H1 (cell line): Measurements from ENCODE around the gene GRAMD4. TPM values are rescaled to one million over a fixed set of nuclear protein-coding genes. Genes with fewer than 3 reads are reported as not detected.

ENCODE experiments used
- CTCF ChIA-PET: fragments of 300-600 bp; sonication (Branson Sonifier 250); formaldehyde crosslinking; loops from one replicate; lab custom pipeline; 2021; ENCODE audit not compliant: partially characterized antibody; lab: Charles Lee
- POLR2A ChIA-PET: fragments of 300-600 bp; sonication (Branson Sonifier 250); formaldehyde crosslinking; loops from one replicate; lab custom pipeline; 2021; ENCODE audit warnings: inconsistent platforms; ENCODE audit not compliant: partially characterized antibody; lab: Charles Lee
- DNase-seq, 2 experiments: peaks; one replicate each; pipeline versions ENCODE4 v3.0.0 to v3.0.0-alpha.2; 2010 to 2022; ENCODE audit warnings: low spot score in 2 of 2, low read depth in 1 of 2, mixed read lengths in 1 of 2
- FAIRE-seq: peaks from 2 replicates; lab custom pipeline; 2011; peaks lifted over from hg19 to GRCh38; lab: Jason Lieb, UNC
- H2AFZ ChIP-seq: 2 replicates; pipeline ENCODE4 v1.8.1; 2012; ENCODE audit warnings: low read length, inconsistent platforms
- H2AK5ac ChIP-seq: 2 replicates; pipeline ENCODE4 v1.6.1; 2013; ENCODE audit warnings: low read depth, low read length
- H2BK120ac ChIP-seq: replicated peaks from 2 replicates; pipeline ENCODE3; 2013; ENCODE audit warnings: low read depth, low read length, inconsistent platforms
- H2BK12ac ChIP-seq: 2 replicates; pipeline ENCODE4 v1.6.1; 2013; ENCODE audit warnings: low read depth, low read length
- H2BK15ac ChIP-seq: 2 replicates; pipeline ENCODE4 v1.6.1; 2013; ENCODE audit warnings: low read length
- H2BK20ac ChIP-seq: 2 replicates; pipeline ENCODE4 v1.6.1; 2013; ENCODE audit warnings: low read length
- H2BK5ac ChIP-seq: 2 replicates; pipeline ENCODE4 v1.6.1; 2013; ENCODE audit warnings: low read depth, low read length
- H3K14ac ChIP-seq: 2 replicates; pipeline ENCODE4 v1.6.1; 2013; ENCODE audit warnings: inconsistent platforms; ENCODE audit not compliant: insufficient read length
- H3K18ac ChIP-seq: 2 replicates; pipeline ENCODE4 v1.6.1; 2013; ENCODE audit warnings: low read length; ENCODE audit errors: extremely low read depth
- H3K23ac ChIP-seq: 2 replicates; pipeline ENCODE4 v1.6.1; 2013; ENCODE audit warnings: inconsistent platforms; ENCODE audit not compliant: insufficient read length
- H3K23me2 ChIP-seq: 2 replicates; pipeline ENCODE4 v1.6.1; 2013; ENCODE audit warnings: low read depth, low read length
- H3K27ac ChIP-seq: 2 replicates; pipeline ENCODE4 v1.6.1; 2011; ENCODE audit warnings: low read depth, low read length, inconsistent platforms
- H3K27me3 ChIP-seq, 4 experiments: replicated peaks in 1 of 4; 1 replicate in 1 of 4; 2 replicates in 3 of 4; pipeline versions ENCODE4 v1.6.1 to v1.8.1; 2011 to 2013; ENCODE audit warnings: low read length in 3 of 4, mild to moderate bottlenecking in 3 of 4, inconsistent platforms in 2 of 4, mixed read lengths in 2 of 4, moderate library complexity in 1 of 4; ENCODE audit not compliant: control insufficient read depth in 3 of 4, insufficient read depth in 3 of 4; ENCODE audit errors: extremely low read depth in 1 of 4
- H3K36me3 ChIP-seq, 4 experiments: 2 replicates each; pipeline versions ENCODE4 v1.6.1 to v1.8.1; 2011 to 2013; ENCODE audit warnings: mild to moderate bottlenecking in 4 of 4, low read length in 3 of 4, moderate library complexity in 2 of 4, control low read depth in 1 of 4, inconsistent platforms in 1 of 4; ENCODE audit not compliant: insufficient read depth in 4 of 4, control insufficient read depth in 2 of 4
- H3K4ac ChIP-seq: replicated peaks from 2 replicates; pipeline ENCODE3; 2013; ENCODE audit warnings: low read length, low read depth, mixed read lengths, inconsistent platforms; ENCODE audit not compliant: insufficient read length
- H3K4me1 ChIP-seq, 4 experiments: replicated peaks in 1 of 4; 1 replicate in 1 of 4; 2 replicates in 3 of 4; pipeline versions ENCODE4 v1.6.1 to v1.8.1; 2011 to 2013; ENCODE audit warnings: low read length in 3 of 4, inconsistent platforms in 2 of 4, mixed read lengths in 1 of 4; ENCODE audit not compliant: insufficient read depth in 4 of 4, control insufficient read depth in 3 of 4
- H3K4me2 ChIP-seq, 2 experiments: 2 replicates each; pipeline versions ENCODE4 v1.6.1 to v1.8.1; 2011 to 2013; ENCODE audit warnings: low read depth in 2 of 2, low read length in 2 of 2, control low read depth in 1 of 2, inconsistent platforms in 1 of 2, mild to moderate bottlenecking in 1 of 2; ENCODE audit not compliant: insufficient read depth in 1 of 2
- H3K4me3 ChIP-seq, 4 experiments: fragments of 200-600, 300-600 bp in 1 of 4; sonication (generic), shearing (Covaris generic), sonication (Bioruptor Twin) in 1 of 4; 2 replicates each; pipeline versions ENCODE4 v1.5.1 to v1.8.1; 2011 to 2016; ENCODE audit warnings: low read length in 4 of 4, low read depth in 3 of 4, control low read depth in 2 of 4, inconsistent platforms in 2 of 4, mild to moderate bottlenecking in 2 of 4, mixed read lengths in 1 of 4, moderate library complexity in 1 of 4; ENCODE audit not compliant: insufficient read depth in 2 of 4; ENCODE audit errors: extremely low read depth in 1 of 4
- H3K56ac ChIP-seq: replicated peaks from 2 replicates; pipeline ENCODE3; 2013; ENCODE audit warnings: low read depth, mild to moderate bottlenecking, mixed read lengths, low read length, inconsistent platforms; ENCODE audit not compliant: insufficient read length
- H3K79me1 ChIP-seq: 2 replicates; pipeline ENCODE4 v1.6.1; 2013; ENCODE audit warnings: low read depth, low read length, control low read depth
- H3K79me2 ChIP-seq, 2 experiments: 2 replicates each; pipeline versions ENCODE4 v1.6.1 to v1.8.1; 2012 to 2013; ENCODE audit warnings: low read length in 2 of 2, mild to moderate bottlenecking in 2 of 2, inconsistent platforms in 1 of 2; ENCODE audit not compliant: insufficient read depth in 2 of 2, control insufficient read depth in 1 of 2
- H3K9ac ChIP-seq, 4 experiments: replicated peaks in 1 of 4; 1 replicate in 1 of 4; 2 replicates in 3 of 4; pipeline versions ENCODE4 v1.6.1 to v1.8.1; 2011 to 2013; ENCODE audit warnings: low read depth in 3 of 4, low read length in 3 of 4, control low read depth in 2 of 4, mild to moderate bottlenecking in 2 of 4, moderate library complexity in 2 of 4, inconsistent platforms in 1 of 4; ENCODE audit errors: extremely low read depth in 1 of 4
- H3K9me3 ChIP-seq, 2 experiments: 2 replicates each; pipeline versions ENCODE4 v1.6.1 to v1.8.1; 2012 to 2013; ENCODE audit warnings: mild to moderate bottlenecking in 2 of 2, moderate library complexity in 2 of 2, control low read depth in 1 of 2, inconsistent platforms in 1 of 2, low read depth in 1 of 2, low read length in 1 of 2, mixed read lengths in 1 of 2; ENCODE audit not compliant: insufficient read depth in 2 of 2
- H4K20me1 ChIP-seq, 2 experiments: replicated peaks in 1 of 2; 2 replicates each; pipeline versions ENCODE3 to v1.8.1; 2011 to 2013; ENCODE audit warnings: inconsistent platforms in 2 of 2, low read length in 2 of 2, mild to moderate bottlenecking in 1 of 2; ENCODE audit not compliant: insufficient read depth in 2 of 2, control insufficient read depth in 1 of 2
- H4K5ac ChIP-seq: 2 replicates; pipeline ENCODE4 v1.6.1; 2013; ENCODE audit warnings: low read length, low read depth, mixed read lengths, inconsistent platforms; ENCODE audit not compliant: insufficient read length
- H4K8ac ChIP-seq: 2 replicates; pipeline ENCODE4 v1.8.0; 2013; ENCODE audit warnings: mild to moderate bottlenecking, moderate library complexity, low read length, inconsistent platforms; ENCODE audit not compliant: insufficient read depth; ENCODE audit errors: extremely low read depth
- H4K91ac ChIP-seq: replicated peaks from 2 replicates; pipeline ENCODE3; 2013; ENCODE audit warnings: low read length, mixed read lengths, inconsistent platforms; ENCODE audit not compliant: insufficient read length
- HDAC2 ChIP-seq, 2 experiments: fragments of 300-600 bp in 1 of 2; sonication (generic) in 1 of 2; IDR thresholded peaks; 2 replicates each; pipeline ENCODE4 v1.6.1; 2011 to 2012; ENCODE audit warnings: low read depth in 2 of 2, low read length in 2 of 2, mild to moderate bottlenecking in 2 of 2, moderate library complexity in 2 of 2, borderline replicate concordance in 1 of 2, inconsistent platforms in 1 of 2
- JUND ChIP-seq: IDR thresholded peaks from 2 replicates; pipeline ENCODE4 v1.6.1; 2011; ENCODE audit warnings: mild to moderate bottlenecking, improper control_type of control experiment, low read length
- KDM4A ChIP-seq: IDR thresholded peaks from one replicate; pipeline ENCODE4 v1.7.1; 2012; ENCODE audit warnings: low read depth, mild to moderate bottlenecking, moderate library complexity, low read length, inconsistent platforms; ENCODE audit not compliant: severe bottlenecking
- KDM5A ChIP-seq: fragments of 200-600 bp; IDR thresholded peaks from 2 replicates; pipeline ENCODE4 v1.7.1; 2012; ENCODE audit warnings: mild to moderate bottlenecking, low read length, inconsistent platforms, mixed read lengths
- RBBP5 ChIP-seq: IDR thresholded peaks from 2 replicates; pipeline ENCODE4 v1.7.1; 2012; ENCODE audit warnings: low read depth, mild to moderate bottlenecking, inconsistent platforms, low read length, moderate library complexity, borderline replicate concordance
- RNF2 ChIP-seq: fragments of 200-900, 300-1000 bp; sonication (generic); IDR thresholded peaks from 2 replicates; pipeline ENCODE4 v1.7.1; 2016; ENCODE audit warnings: borderline replicate concordance, low read depth, mild to moderate bottlenecking, antibody characterized with exemption, low read length; ENCODE audit not compliant: poor library complexity, severe bottlenecking; ENCODE audit errors: missing control alignments
- SIX5 ChIP-seq: IDR thresholded peaks from 2 replicates; pipeline ENCODE4 v1.6.1; 2011; ENCODE audit warnings: mild to moderate bottlenecking, low read depth, low read length
- SP4 ChIP-seq: IDR thresholded peaks from 2 replicates; pipeline ENCODE4 v1.6.1; 2012; ENCODE audit warnings: low read length, inconsistent platforms
- TAF1 ChIP-seq: IDR thresholded peaks from 2 replicates; pipeline ENCODE4 v1.6.1; 2011; ENCODE audit warnings: mild to moderate bottlenecking, low read depth, low read length
- TAF7 ChIP-seq: optimal IDR thresholded peaks from 2 replicates; pipeline ENCODE3; 2011; ENCODE audit warnings: low read depth, mild to moderate bottlenecking, inconsistent platforms, low read length, moderate library complexity, borderline replicate concordance
- TBP ChIP-seq: IDR thresholded peaks from 2 replicates; pipeline ENCODE4 v1.6.1; 2011; ENCODE audit warnings: low read depth, low read length, improper control_type of control experiment
- YY1 ChIP-seq: IDR thresholded peaks from 2 replicates; pipeline ENCODE4 v1.6.1; 2011; ENCODE audit warnings: low read depth, mild to moderate bottlenecking, low read length
- WGBS, 2 experiments: shearing (Covaris generic) in 1 of 2; methylation state at CpG; one replicate each; pipeline versions ENCODE4 v1.1.6 to v1.1.7; 2013 to 2015; ENCODE audit warnings: low lambda C conversion rate in 2 of 2, mixed read lengths in 2 of 2, inconsistent platforms in 1 of 2, low coverage in 1 of 2, missing lambda C conversion rate in 1 of 2; ENCODE audit not compliant: insufficient replicate concordance in 2 of 2, insufficient coverage in 1 of 2, insufficient read length in 1 of 2; ENCODE audit errors: extremely low coverage in 1 of 2, missing lambda C conversion rate in 1 of 2; 5-methylcytosine and 5-hydroxymethylcytosine counted together
- polyA plus RNA-seq, 7 experiments: library from polyadenylated mRNA; depleted of rRNA in 3 of 7; stranded (reverse) in 5 of 7; unstranded in 2 of 7; fragments of >200 nt in 5 of 7; fragments of 200-250 nt in 2 of 7; gene quantifications; 1 replicate in 5 of 7; 2 replicates in 1 of 7; 4 replicates in 1 of 7; pipeline versions ENCODE4 v1.2.1 to v1.2.3, GENCODE V29; 2011 to 2013; ENCODE audit warnings: missing spikeins in 2 of 7, mixed read lengths in 2 of 7
- total RNA-seq: library from RNA; stranded (reverse); fragmentation: NEBNext Ultra II Directional; extraction: Animal tissue kit (Norgen Biotek cat#: 25700); gene quantifications from 2 replicates; pipeline ENCODE4 v1.2.1, GENCODE V29; 2021

The GRAMD4 gene
- total and polyA plus RNA-seq, 2 of the 8 experiments (the other 6 are each of a cell fraction or from before 2014, with no cell fraction given), result 7.9 to 25.6 TPM

GRCh38 chr22:46604306-46604690 is 15.9 kb upstream of the GRAMD4 start:
- Histone ChIP-seq H3K4me3 (no peak overlapping the region), H3K23ac (no peak overlapping the region), H3K4me1 (peaks cover 0 to 3% (median 0%) of the 10 kb centered on the region in 4 experiments; a peak in 1 of 7 replicates), H2BK120ac (no peak overlapping the region), H3K56ac (no peak overlapping the region), H2BK12ac (no peak overlapping the region), H2AFZ (no peak overlapping the region), H4K20me1 (peaks cover 0 to 4% of the 10 kb centered on the region in 2 experiments), H3K9me3 (no peaks in the 10 kb centered on the region), H3K79me2 (no peaks in the 10 kb centered on the region), H2BK20ac (no peak overlapping the region), H3K27ac (no peak overlapping the region), H2BK5ac (no peak overlapping the region), H3K4ac (no peak overlapping the region), H3K9ac (no peak overlapping the region), H3K4me2 (no peak overlapping the region), H3K79me1 (peaks cover 5% of the 10 kb centered on the region; the same call in 1 of the 2 replicates), H3K23me2 (no peaks in the 10 kb centered on the region), H3K18ac (no peak overlapping the region), H2AK5ac (no peak overlapping the region), H4K5ac (no peak overlapping the region), H3K14ac (no peak overlapping the region), H3K27me3 (no peaks in the 10 kb centered on the region), H4K8ac (no peak overlapping the region), H3K36me3 (no peaks in the 10 kb centered on the region), H4K91ac (no peak overlapping the region), H2BK15ac (no peak overlapping the region)
- no peak for DNase-seq
- CTCF ChIA-PET, result no interaction called here
- no peak for FAIRE-seq
- WGBS, 2 experiments, result 85% methylated on average over 8 of the region's 8 CpGs; no CpG with 5 or more reads in 1 of the 2 experiments
- POLR2A ChIA-PET, result no interaction called here
- TF ChIP-seq RBBP5 (no peak), TAF1 (no peak), TBP (no peak), HDAC2 (IDR thresholded peaks at IDR 0.05; ENCODE audit: borderline replicate concordance in 1 of 2, low read depth in 2 of 2, low read length in 2 of 2) (no peak), KDM4A (no peak), YY1 (no peak), JUND (no peak), RNF2 (no peak), SP4 (no peak), TAF7 (no peak), SIX5 (no peak), KDM5A (no peak)
